Spleen (tissue), 11 donors: ENCODE data around the gene COL21A1. TPM values are rescaled to one million over a fixed set of nuclear protein-coding genes. Genes with fewer than 3 reads are reported as not detected.

Source experiments
- DNase-seq: peaks from one replicate; pipeline ENCODE4 v3.0.0-alpha.2; 2020
- H3K27ac ChIP-seq, 8 donors: fragments of 200-600 bp; sonication (generic) in 7 of 8; 1 replicate in 4 of 8; 2 replicates in 4 of 8; pipeline versions ENCODE4 v1.5.0 to v1.8.0; 2016 to 2021; ENCODE audit warnings: inconsistent platforms in 4 of 8, mild to moderate bottlenecking in 4 of 8, moderate library complexity in 1 of 8
- H3K27me3 ChIP-seq, 7 donors: fragments of 200-600 bp; sonication (generic) in 6 of 7; replicated peaks in 1 of 7; 1 replicate in 4 of 7; 2 replicates in 3 of 7; pipeline versions ENCODE4 v1.5.0 to v1.8.0; 2016 to 2021; ENCODE audit warnings: inconsistent platforms in 3 of 7, mild to moderate bottlenecking in 1 of 7
- H3K36me3 ChIP-seq, 6 donors: fragments of 200-600 bp; sonication (generic) in 5 of 6; 1 replicate in 4 of 6; 2 replicates in 2 of 6; pipeline versions ENCODE4 v1.5.0 to v1.8.0; 2016 to 2021; ENCODE audit warnings: inconsistent platforms in 2 of 6
- H3K4me1 ChIP-seq, 6 donors: fragments of 200-600 bp; sonication (generic) in 5 of 6; 1 replicate in 3 of 6; 2 replicates in 3 of 6; pipeline versions ENCODE4 v1.5.0 to v1.8.0; 2016 to 2021; ENCODE audit warnings: inconsistent platforms in 3 of 6
- H3K4me3 ChIP-seq, 8 donors: fragments of 200-600 bp; sonication (generic) in 7 of 8; 1 replicate in 4 of 8; 2 replicates in 4 of 8; pipeline versions ENCODE4 v1.5.0 to v1.8.0; 2016 to 2021; ENCODE audit warnings: inconsistent platforms in 4 of 8, mild to moderate bottlenecking in 4 of 8, moderate library complexity in 2 of 8
- H3K9me3 ChIP-seq, 8 donors: fragments of 200-600 bp; sonication (generic) in 7 of 8; 1 replicate in 4 of 8; 2 replicates in 4 of 8; pipeline versions ENCODE4 v1.5.0 to v1.8.0; 2016 to 2021; ENCODE audit warnings: inconsistent platforms in 4 of 8
- CTCF ChIP-seq, 11 experiments: fragments of 200-600 bp in 7 of 11; fragments of 450-650 bp in 4 of 11; sonication (generic) in 4 of 11; IDR thresholded peaks in 8 of 11; conservative IDR thresholded peaks in 3 of 11; 1 replicate in 7 of 11; 2 replicates in 4 of 11; pipeline versions ENCODE4 v1.4.0 to v1.8.0; 2016 to 2021; ENCODE audit warnings: antibody characterized with exemption in 11 of 11, inconsistent platforms in 4 of 11, mild to moderate bottlenecking in 1 of 11
- POLR2A ChIP-seq, 3 donors: fragments of 450-650 bp; IDR thresholded peaks; one replicate each; pipeline ENCODE4 v1.5.1; 2017; ENCODE audit warnings: antibody characterized with exemption in 3 of 3, mild to moderate bottlenecking in 1 of 3
- POLR2AphosphoS5 ChIP-seq, 3 donors: sonication (generic); formaldehyde crosslinking; IDR thresholded peaks; one replicate each; pipeline ENCODE4 v1.5.1; 2017; ENCODE audit warnings: antibody characterized with exemption in 3 of 3
- WGBS, 5 donors: extraction: QIAGEN DNeasy Blood & Tissue Kit in 3 of 5; methylation state at CpG; one replicate each; pipeline versions ENCODE4 v1.1.5 to v1.1.7; 2013 to 2018; 5-methylcytosine and 5-hydroxymethylcytosine counted together
- intact Hi-C: fragments of 100-400 bp; cut with DNase I; formaldehyde crosslinking; loops from one replicate; pipeline ENCODE4 v1.15.0; 2023; ENCODE audit warnings: low total_unique reads
- polyA plus RNA-seq, 3 donors: library from polyadenylated mRNA; stranded (reverse); fragments of 200-250 nt; gene quantifications; one replicate each; pipeline ENCODE4 v1.2.1, GENCODE V29; 2013
- total RNA-seq, 7 donors: library from RNA; depleted of rRNA in 3 of 7; stranded (reverse); fragments of >200 nt in 3 of 7; fragmentation: NEBNext Ultra II Directional in 4 of 7; extraction: Animal tissue kit (Norgen Biotek cat#: 25700) in 4 of 7; gene quantifications; one replicate each; pipeline versions ENCODE4 v1.1.0 to v1.2.1, GENCODE V29; 2016 to 2021
- donor health status: healthy with polysubstance abuse.
- donor health status: DM: no; HTN: no; CAD: no; lungs with moderate emphysema.
- donor health status: DM: no; HTN: no; CAD: no.
- donor health status: Bipolar disorder and iron deficiency.
- donor health status: healthy.
- donor health status: DM: no; HTN: no; CAD: no.
- donor health status: DM: yes; HTN: yes; CAD: no.

The COL21A1 gene
- total and polyA plus RNA-seq, 10 donors: 0.13 to 2.9 (median 0.60) TPM

DNA sequence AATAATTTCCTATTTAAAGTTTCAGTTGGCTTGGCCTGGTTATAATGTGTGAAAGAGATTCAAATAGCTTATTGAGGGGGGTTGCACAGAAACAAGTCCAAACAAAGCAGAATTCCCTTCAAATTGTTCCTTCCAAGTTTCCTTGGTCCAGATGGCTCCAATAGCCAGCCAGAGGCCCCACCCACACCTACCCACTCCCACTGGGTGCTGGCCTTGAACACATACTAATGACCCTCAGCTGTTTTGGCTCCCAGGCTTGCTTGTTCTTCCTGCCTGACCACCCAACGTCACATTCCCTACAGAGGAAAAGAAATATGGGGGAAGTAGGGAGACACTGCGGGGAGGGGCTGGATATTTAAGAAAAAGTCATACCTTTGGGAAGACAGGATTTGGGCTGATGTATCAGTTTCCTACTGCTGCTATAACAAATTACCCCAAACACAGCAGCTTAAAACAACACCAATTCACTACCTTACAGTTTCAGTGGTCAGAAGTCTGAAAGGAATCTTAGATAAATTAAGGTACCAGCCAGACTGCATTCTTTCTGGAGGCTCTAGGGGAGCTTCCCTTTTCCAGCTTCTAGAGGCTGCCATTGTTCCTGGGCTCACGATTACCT is 95.7 kb downstream of the COL21A1 start:
- TF ChIP-seq POLR2AphosphoS5 (IDR thresholded peaks at IDR 0.05) (no peak), CTCF (IDR thresholded peaks at IDR 0.05 in 8 of 11, conservative IDR thresholded peaks at IDR 0.05 in 3 of 11) (no peak), POLR2A (IDR thresholded peaks at IDR 0.05) (no peak)
- Histone ChIP-seq H3K9me3 (peaks cover 0 to 60% (median 26%) of the 10 kb centered on the region in 8 donors), H3K4me3 (no peak overlapping the region), H3K36me3 (no peaks in the 10 kb centered on the region), H3K27me3 (no peaks in the 10 kb centered on the region), H3K27ac (no peak overlapping the region), H3K4me1 (no peaks in the 10 kb centered on the region)
- 78 to 87% (median 85%) methylated on average over 3 of the region's 3 CpGs for WGBS, 5 donors
- no peak for DNase-seq
- intact Hi-C loops: no loop called here

- TF ChIP-seq POLR2A (IDR thresholded peaks at IDR 0.05) (no peak), CTCF (IDR thresholded peaks at IDR 0.05 in 8 of 11, conservative IDR thresholded peaks at IDR 0.05 in 3 of 11) (no peak), POLR2AphosphoS5 (IDR thresholded peaks at IDR 0.05) (no peak)
- no peak overlapping the region for H3K4me3 ChIP-seq
- no peak for DNase-seq
- intact Hi-C loops: no loop called here
- peaks cover 0 to 34% (median 9%) of the 10 kb centered on the region in 8 donors for H3K9me3 ChIP-seq
- no peak overlapping the region for H3K27ac ChIP-seq
- no peaks in the 10 kb centered on the region for H3K27me3 ChIP-seq
- H3K4me1 ChIP-seq: no peaks in the 10 kb centered on the region
- WGBS, 5 donors: 56 to 91% (median 86%) methylated on average over 2 of the region's 2 CpGs
- no peaks in the 10 kb centered on the region for H3K36me3 ChIP-seq
Observed at GRCh38 chr6:56148488-56149186, 98.7 kb downstream of the COL21A1 start.

- Histone ChIP-seq H3K27me3 (no peaks in the 10 kb centered on the region), H3K9me3 (peaks cover 0 to 25% (median 3%) of the 10 kb centered on the region in 8 donors), H3K36me3 (no peaks in the 10 kb centered on the region), H3K27ac (no peak overlapping the region), H3K4me1 (no peaks in the 10 kb centered on the region), H3K4me3 (no peak overlapping the region)
- intact Hi-C loops: no loop called here
- TF ChIP-seq CTCF (IDR thresholded peaks at IDR 0.05 in 8 of 11, conservative IDR thresholded peaks at IDR 0.05 in 3 of 11) (no peak), POLR2AphosphoS5 (IDR thresholded peaks at IDR 0.05) (no peak), POLR2A (IDR thresholded peaks at IDR 0.05) (no peak)
- 75 to 95% (median 89%) methylated on average over 2 of the region's 2 CpGs for WGBS, 5 donors
- no peak for DNase-seq
Observed at GRCh38 chr6:56147766-56148165, 99.6 kb downstream of the COL21A1 start.

- TF ChIP-seq CTCF (IDR thresholded peaks at IDR 0.05 in 8 of 11, conservative IDR thresholded peaks at IDR 0.05 in 3 of 11): no peak
- no peak for TF ChIP-seq POLR2AphosphoS5 (IDR thresholded peaks at IDR 0.05)
- TF ChIP-seq POLR2A (IDR thresholded peaks at IDR 0.05): no peak
- H3K36me3 ChIP-seq: no peaks in the 10 kb centered on the region
- intact Hi-C loops: no loop called here
- no peak for DNase-seq
- no peak overlapping the region for H3K4me3 ChIP-seq
- H3K27ac ChIP-seq: no peak overlapping the region
- H3K4me1 ChIP-seq: no peaks in the 10 kb centered on the region
- 71 to 79% (median 73%) methylated on average over 1 of the region's 1 CpG for WGBS, 5 donors
- no peaks in the 10 kb centered on the region for H3K27me3 ChIP-seq
- peaks cover 0 to 18% (median 2%) of the 10 kb centered on the region in 8 donors for H3K9me3 ChIP-seq
Observed at GRCh38 chr6:56146086-56146485, 101.3 kb downstream of the COL21A1 start.
